ENCODE results near the gene ENOX1. TPM values are rescaled to one million over a fixed set of nuclear protein-coding genes. Genes with fewer than 3 reads are reported as not detected.

The ENOX1 gene
- total RNA-seq, 1 donor from 2014 or later: 0.79 TPM

- Histone ChIP-seq H3K27me3 (ENCODE audit: control insufficient read depth, insufficient read depth, low read length) (no peaks in the 10 kb centered on the region), H3K36me3 (ENCODE audit: control insufficient read depth, insufficient read depth, low read length) (no peaks in the 10 kb centered on the region), H3K4me3 (ENCODE audit: low read depth, low read length) (no peak overlapping the region)
- DNase-seq (ENCODE audit: low read depth) (no peak), FAIRE-seq (no peak)
- TF ChIP-seq CTCF (IDR thresholded peaks at IDR 0.05; ENCODE audit: insufficient read depth, low read length, severe bottlenecking): no peak
Measured at GRCh38 chr13:43200736-43201135, 586.0 kb downstream of the ENOX1 start.

GRCh38 chr13:43200307-43200706, 586.5 kb downstream of the ENOX1 start:
- DNase-seq (ENCODE audit: low read depth) (no peak), FAIRE-seq (no peak)
- H3K36me3 ChIP-seq (ENCODE audit: control insufficient read depth, insufficient read depth, low read length): no peaks in the 10 kb centered on the region
- H3K4me3 ChIP-seq (ENCODE audit: low read depth, low read length): no peak overlapping the region
- no peak for TF ChIP-seq CTCF (IDR thresholded peaks at IDR 0.05; ENCODE audit: insufficient read depth, low read length, severe bottlenecking)
- H3K27me3 ChIP-seq (ENCODE audit: control insufficient read depth, insufficient read depth, low read length): no peaks in the 10 kb centered on the region

DNA sequence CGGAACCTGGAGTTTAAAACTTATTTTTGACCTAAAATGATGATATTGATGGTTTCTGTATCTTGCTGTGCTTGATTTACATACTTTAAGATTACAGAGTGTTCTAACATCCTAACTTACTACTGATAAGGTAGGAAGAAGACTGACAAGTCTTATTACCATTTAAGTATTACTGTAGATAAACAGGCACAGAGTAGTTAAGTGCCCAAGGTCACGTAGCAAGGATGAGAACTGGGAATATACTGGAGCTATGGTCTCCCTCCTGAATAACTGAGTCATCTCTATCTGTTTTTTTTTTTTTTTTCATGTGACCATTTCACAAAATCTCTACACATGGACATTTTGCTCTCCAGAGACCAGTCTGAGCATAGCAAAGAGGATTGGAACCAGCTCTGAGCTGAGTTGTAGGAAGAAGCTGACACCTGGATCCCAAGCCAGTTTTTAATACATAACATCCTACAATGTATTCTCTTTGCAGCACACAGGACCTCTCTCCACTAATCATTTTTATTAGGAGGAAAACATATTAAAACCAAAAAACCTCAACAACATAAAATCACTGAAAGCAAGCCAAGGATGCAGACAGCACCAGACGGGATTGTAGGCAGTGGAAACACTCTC, 589.9 kb downstream of the ENOX1 start:
- Histone ChIP-seq H3K27me3 (ENCODE audit: control insufficient read depth, insufficient read depth, low read length) (no peaks in the 10 kb centered on the region), H3K36me3 (ENCODE audit: control insufficient read depth, insufficient read depth, low read length) (no peaks in the 10 kb centered on the region), H3K4me3 (ENCODE audit: low read depth, low read length) (no peak overlapping the region)
- FAIRE-seq (no peak), DNase-seq (ENCODE audit: low read depth) (no peak)
- TF ChIP-seq CTCF (IDR thresholded peaks at IDR 0.05; ENCODE audit: insufficient read depth, low read length, severe bottlenecking): no peak

DNA sequence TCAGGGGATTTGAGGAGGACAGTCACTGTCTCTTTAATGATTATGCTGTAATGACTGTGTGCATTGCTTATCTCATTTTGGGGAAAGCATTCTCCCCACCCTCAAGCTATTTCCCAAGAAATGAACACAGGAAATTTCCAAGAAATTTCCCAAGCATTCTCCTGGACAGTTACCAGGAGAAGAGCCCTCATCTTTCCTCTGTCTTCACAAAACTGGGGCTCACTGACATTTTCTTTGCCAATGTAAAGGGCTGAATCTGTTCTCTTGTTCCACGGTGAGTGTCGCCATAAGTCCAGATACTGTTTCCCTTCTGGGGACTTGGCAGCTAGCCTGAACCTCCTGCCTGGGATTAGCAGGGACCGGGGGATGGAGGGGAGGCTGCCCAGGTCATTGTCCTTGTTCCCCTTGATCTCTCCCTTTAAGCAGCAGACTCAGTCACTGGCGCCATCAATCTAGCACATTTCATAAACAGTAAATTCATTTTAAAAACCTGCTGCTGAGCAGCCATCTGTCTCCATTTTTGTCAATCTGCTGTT, 590.6 kb downstream of the ENOX1 start:
- FAIRE-seq: no peak

DNA sequence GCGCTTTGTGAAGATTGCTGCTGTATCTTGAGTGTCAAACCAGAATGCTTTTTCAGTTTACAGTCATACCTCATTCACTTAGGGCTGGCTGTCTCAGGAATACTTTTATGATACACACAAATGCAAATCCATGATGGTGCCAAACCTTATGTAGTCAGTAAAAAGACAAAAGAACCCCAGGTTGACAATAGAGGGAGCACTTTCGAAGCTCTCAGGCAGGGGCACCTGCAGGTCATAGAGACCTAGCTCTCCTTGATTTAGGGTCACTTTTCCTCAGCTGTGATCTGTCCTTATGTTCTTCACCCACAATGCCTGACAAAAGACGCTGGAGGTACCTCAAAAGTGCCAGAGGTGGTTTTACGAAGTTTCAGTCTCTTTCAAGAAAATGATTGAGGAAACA, 591.2 kb downstream of the ENOX1 start:
- FAIRE-seq (no peak), DNase-seq (ENCODE audit: low read depth) (peak; percentile 15)
- H3K36me3 ChIP-seq (ENCODE audit: control insufficient read depth, insufficient read depth, low read length): no peaks in the 10 kb centered on the region
- no peaks in the 10 kb centered on the region for H3K27me3 ChIP-seq (ENCODE audit: control insufficient read depth, insufficient read depth, low read length)
- TF ChIP-seq CTCF (IDR thresholded peaks at IDR 0.05; ENCODE audit: insufficient read depth, low read length, severe bottlenecking): peak; percentile 37
- H3K4me3 ChIP-seq (ENCODE audit: low read depth, low read length): no peak overlapping the region

More for the DNA sequence above, 590.6 kb downstream of the ENOX1 start:
- H3K27me3 ChIP-seq (ENCODE audit: control insufficient read depth, insufficient read depth, low read length): no peaks in the 10 kb centered on the region
- no peak overlapping the region for H3K4me3 ChIP-seq (ENCODE audit: low read depth, low read length)
- H3K36me3 ChIP-seq (ENCODE audit: control insufficient read depth, insufficient read depth, low read length): no peaks in the 10 kb centered on the region
- no peak for DNase-seq (ENCODE audit: low read depth)
- no peak for TF ChIP-seq CTCF (IDR thresholded peaks at IDR 0.05; ENCODE audit: insufficient read depth, low read length, severe bottlenecking)

DNA sequence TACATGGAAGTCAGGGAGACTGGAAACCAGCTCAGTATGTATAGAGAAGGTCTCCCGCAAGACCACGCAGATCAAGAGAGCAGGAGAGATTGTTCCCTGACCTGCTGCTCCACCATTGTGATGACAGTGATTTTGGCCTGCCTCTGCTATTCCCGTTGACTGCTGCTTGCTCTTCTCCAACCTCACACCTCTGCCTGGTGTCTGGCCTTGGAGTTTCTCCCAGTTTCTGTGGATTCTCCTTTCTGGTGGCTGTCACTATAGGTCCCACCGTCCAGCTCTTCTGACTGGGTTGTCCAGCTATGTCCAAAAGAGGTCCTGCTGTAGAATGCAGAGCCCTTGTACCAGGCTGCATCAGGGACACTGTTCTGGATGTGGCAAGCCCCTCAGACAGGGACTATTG, 591.7 kb downstream of the ENOX1 start:
- no peak for TF ChIP-seq CTCF (IDR thresholded peaks at IDR 0.05; ENCODE audit: insufficient read depth, low read length, severe bottlenecking)
- DNase-seq (ENCODE audit: low read depth) (no peak), FAIRE-seq (no peak)
- H3K4me3 ChIP-seq (ENCODE audit: low read depth, low read length): no peak overlapping the region
- no peaks in the 10 kb centered on the region for H3K27me3 ChIP-seq (ENCODE audit: control insufficient read depth, insufficient read depth, low read length)
- no peaks in the 10 kb centered on the region for H3K36me3 ChIP-seq (ENCODE audit: control insufficient read depth, insufficient read depth, low read length)

All from bronchial epithelial cell (primary cell).